ENCODE results near the gene GNG4. TPM values are rescaled to one million over a fixed set of nuclear protein-coding genes. Genes with fewer than 3 reads are reported as not detected.
"Not testable (repeated sequence)": the region's sequence is repeated elsewhere in the genome, so short reads cannot be mapped to it uniquely, and the experiment has no call there.

The GNG4 gene
- total RNA-seq, 1 donor from 2014 or later = 0.12 TPM

- DNase-seq (ENCODE audit: low read depth) = no peak
- TF ChIP-seq CTCF (conservative IDR thresholded peaks at IDR 0.05; ENCODE audit: low read depth, low read length) = no peak
- no peak overlapping the region for H3K4me3 ChIP-seq (ENCODE audit: low read depth, low read length)
Measured at GRCh38 chr1:235556807-235557206, 92.8 kb downstream of the GNG4 start.

- H3K4me3 ChIP-seq (ENCODE audit: low read depth, low read length) = no peak overlapping the region
- TF ChIP-seq CTCF (conservative IDR thresholded peaks at IDR 0.05; ENCODE audit: low read depth, low read length) = no peak
- no peak for DNase-seq (ENCODE audit: low read depth)
Measured at GRCh38 chr1:235553112-235553551, 96.5 kb downstream of the GNG4 start.

GRCh38 chr1:235552146-235552716 is 97.4 kb downstream of the GNG4 start:
- TF ChIP-seq CTCF (conservative IDR thresholded peaks at IDR 0.05; ENCODE audit: low read depth, low read length) = no peak
- DNase-seq (ENCODE audit: low read depth) = no peak
- no peak overlapping the region for H3K4me3 ChIP-seq (ENCODE audit: low read depth, low read length)

GRCh38 chr1:235549351-235550139 is 100.0 kb downstream of the GNG4 start:
- TF ChIP-seq CTCF (conservative IDR thresholded peaks at IDR 0.05; ENCODE audit: low read depth, low read length) = no peak
- DNase-seq (ENCODE audit: low read depth) = no peak
- no peak overlapping the region for H3K4me3 ChIP-seq (ENCODE audit: low read depth, low read length)

GRCh38 chr1:235546369-235547155 is 103.0 kb downstream of the GNG4 start:
- not testable (repeated sequence) for H3K4me3 ChIP-seq (ENCODE audit: low read depth, low read length); DNase-seq (ENCODE audit: low read depth)

GRCh38 chr1:235545292-235545930 is 104.2 kb downstream of the GNG4 start:
- no peak overlapping the region for H3K4me3 ChIP-seq (ENCODE audit: low read depth, low read length)
- no peak for TF ChIP-seq CTCF (conservative IDR thresholded peaks at IDR 0.05; ENCODE audit: low read depth, low read length)
- DNase-seq (ENCODE audit: low read depth) = no peak

- DNase-seq (ENCODE audit: low read depth); H3K4me3 ChIP-seq (ENCODE audit: low read depth, low read length): not testable (repeated sequence)
Measured at GRCh38 chr1:235542845-235543244, 106.7 kb downstream of the GNG4 start.

Measured in epithelial cell of proximal tubule (primary cell).